HEK293 (cell line): ENCODE data around the gene IL34.

Source experiments
- GLI2 ChIP-seq: fragments of 450-650 bp; formaldehyde crosslinking; IDR thresholded peaks from 2 replicates; pipeline ENCODE4; 2017; ENCODE audit warnings: missing biosample characterization, missing genetic modification characterization, low read depth, borderline replicate concordance
- MYNN ChIP-seq: fragments of 450-650 bp; formaldehyde crosslinking; IDR thresholded peaks from 2 replicates; pipeline ENCODE4 v1.5.1; 2016; ENCODE audit warnings: missing biosample characterization, missing genetic modification characterization, borderline replicate concordance
- TRIM28 ChIP-seq: IDR thresholded peaks from 2 replicates; pipeline ENCODE4 v1.6.1; 2011; ENCODE audit warnings: low read length, control low read depth, borderline replicate concordance
- TSHZ1 ChIP-seq: fragments of 450-650 bp; formaldehyde crosslinking; IDR thresholded peaks from 2 replicates; pipeline ENCODE4 v1.5.1; 2016; ENCODE audit warnings: missing biosample characterization, missing genetic modification characterization, borderline replicate concordance
- ZBTB8A ChIP-seq: fragments of 450-650 bp; formaldehyde crosslinking; IDR thresholded peaks from 2 replicates; pipeline ENCODE4 v1.5.1; 2016; ENCODE audit warnings: missing biosample characterization, missing genetic modification characterization
- ZNF394 ChIP-seq: fragments of 450-650 bp; formaldehyde crosslinking; IDR thresholded peaks from 2 replicates; pipeline ENCODE4 v1.5.1; 2016; ENCODE audit warnings: missing biosample characterization, missing genetic modification characterization, mild to moderate bottlenecking, moderate library complexity, borderline replicate concordance
- ZNF555 ChIP-seq: fragments of 450-650 bp; formaldehyde crosslinking; conservative IDR thresholded peaks from 2 replicates; pipeline ENCODE4 v1.5.1; 2017; ENCODE audit warnings: missing biosample characterization, mild to moderate bottlenecking, missing genetic modification characterization, inconsistent platforms
- ZNF660 ChIP-seq: fragments of 450-650 bp; IDR thresholded peaks from 2 replicates; pipeline ENCODE4 v1.5.1; 2018; ENCODE audit warnings: missing biosample characterization, mild to moderate bottlenecking, missing genetic modification characterization
- ZNF670 ChIP-seq: fragments of 450-650 bp; formaldehyde crosslinking; IDR thresholded peaks from 2 replicates; pipeline ENCODE4 v1.5.1; 2016; ENCODE audit warnings: missing biosample characterization, missing genetic modification characterization, low read depth
- ZNF704 ChIP-seq: fragments of 450-650 bp; formaldehyde crosslinking; IDR thresholded peaks from 2 replicates; pipeline ENCODE4 v1.5.1; 2016; ENCODE audit warnings: missing biosample characterization, missing genetic modification characterization
- TF ChIP-seq, protein P1 (sequence below): fragments of 450-650 bp; formaldehyde crosslinking; IDR thresholded peaks from 2 replicates; pipeline ENCODE4 v1.5.1; 2016; ENCODE audit warnings: missing biosample characterization, missing genetic modification characterization
- TF ChIP-seq, protein P2 (sequence below): fragments of 450-650 bp; formaldehyde crosslinking; IDR thresholded peaks from 2 replicates; pipeline ENCODE4 v1.5.1; 2016; ENCODE audit warnings: missing biosample characterization, missing genetic modification characterization
- TF ChIP-seq, protein P3 (sequence below): fragments of 450-650 bp; formaldehyde crosslinking; IDR thresholded peaks from 2 replicates; pipeline ENCODE4 v1.5.1; 2016; ENCODE audit warnings: missing biosample characterization, missing genetic modification characterization

DNA sequence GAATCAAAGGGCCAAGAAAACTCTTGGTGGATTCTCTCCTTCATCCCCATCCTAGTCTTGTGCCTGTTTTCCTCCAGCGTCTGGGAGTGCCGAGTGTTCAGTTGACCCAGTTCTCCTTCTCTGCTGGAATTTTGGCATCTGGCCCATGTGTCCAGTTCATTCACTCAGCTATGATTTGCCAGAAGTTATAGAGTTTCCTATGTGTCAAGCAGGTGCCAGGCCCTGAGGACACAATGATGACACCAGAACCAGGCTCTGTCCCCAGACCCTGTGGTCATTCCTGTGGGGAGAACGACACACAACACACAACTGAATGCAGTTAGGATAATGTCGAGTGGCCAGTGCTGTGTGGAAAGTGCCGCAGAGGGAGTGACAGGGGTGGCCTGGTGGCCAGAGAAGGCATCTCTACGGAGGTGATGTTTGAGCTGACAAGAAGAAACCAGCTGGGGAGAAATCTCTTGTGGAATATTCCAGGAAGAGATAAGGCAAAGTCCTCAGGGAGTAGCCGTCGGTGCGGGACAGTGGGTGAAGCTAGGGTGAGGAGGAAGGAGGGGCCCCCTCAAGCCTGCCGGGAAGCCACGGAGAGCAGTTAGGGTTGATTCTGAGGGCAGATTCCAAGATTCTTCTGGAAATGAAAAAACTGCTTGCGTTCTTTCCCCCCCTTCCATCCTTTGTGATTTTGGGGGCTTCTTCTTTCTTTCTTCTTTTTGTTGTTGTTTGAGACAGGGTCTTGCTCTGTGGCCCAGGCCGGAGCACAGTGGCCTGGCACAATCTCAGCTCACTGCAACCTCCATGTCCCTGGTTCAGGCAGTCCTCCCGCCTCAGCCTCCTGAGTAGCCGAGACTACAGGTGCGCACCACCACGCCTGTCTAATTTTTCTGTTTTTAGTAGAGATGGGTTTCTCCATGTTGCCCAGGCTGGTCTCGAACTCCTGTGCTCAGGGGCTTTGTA, 35.8 kb upstream of the IL34 start:
- TF ChIP-seq, protein P1, sequence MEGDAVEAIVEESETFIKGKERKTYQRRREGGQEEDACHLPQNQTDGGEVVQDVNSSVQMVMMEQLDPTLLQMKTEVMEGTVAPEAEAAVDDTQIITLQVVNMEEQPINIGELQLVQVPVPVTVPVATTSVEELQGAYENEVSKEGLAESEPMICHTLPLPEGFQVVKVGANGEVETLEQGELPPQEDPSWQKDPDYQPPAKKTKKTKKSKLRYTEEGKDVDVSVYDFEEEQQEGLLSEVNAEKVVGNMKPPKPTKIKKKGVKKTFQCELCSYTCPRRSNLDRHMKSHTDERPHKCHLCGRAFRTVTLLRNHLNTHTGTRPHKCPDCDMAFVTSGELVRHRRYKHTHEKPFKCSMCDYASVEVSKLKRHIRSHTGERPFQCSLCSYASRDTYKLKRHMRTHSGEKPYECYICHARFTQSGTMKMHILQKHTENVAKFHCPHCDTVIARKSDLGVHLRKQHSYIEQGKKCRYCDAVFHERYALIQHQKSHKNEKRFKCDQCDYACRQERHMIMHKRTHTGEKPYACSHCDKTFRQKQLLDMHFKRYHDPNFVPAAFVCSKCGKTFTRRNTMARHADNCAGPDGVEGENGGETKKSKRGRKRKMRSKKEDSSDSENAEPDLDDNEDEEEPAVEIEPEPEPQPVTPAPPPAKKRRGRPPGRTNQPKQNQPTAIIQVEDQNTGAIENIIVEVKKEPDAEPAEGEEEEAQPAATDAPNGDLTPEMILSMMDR (tag by site-specific recombination): no peak
- no peak for TF ChIP-seq GLI2 (tag by site-specific recombination)
- TF ChIP-seq ZBTB8A: no peak
- no peak for TF ChIP-seq ZNF660 (tag by site-specific recombination)
- TF ChIP-seq TSHZ1 (tag by site-specific recombination): no peak
- no peak for TF ChIP-seq ZNF394
- no peak for TF ChIP-seq ZNF704 (tag by site-specific recombination)
- TF ChIP-seq TRIM28: no peak
- no peak for TF ChIP-seq ZNF670
- no peak for TF ChIP-seq MYNN
- TF ChIP-seq ZNF555: no peak
- TF ChIP-seq, protein P2, sequence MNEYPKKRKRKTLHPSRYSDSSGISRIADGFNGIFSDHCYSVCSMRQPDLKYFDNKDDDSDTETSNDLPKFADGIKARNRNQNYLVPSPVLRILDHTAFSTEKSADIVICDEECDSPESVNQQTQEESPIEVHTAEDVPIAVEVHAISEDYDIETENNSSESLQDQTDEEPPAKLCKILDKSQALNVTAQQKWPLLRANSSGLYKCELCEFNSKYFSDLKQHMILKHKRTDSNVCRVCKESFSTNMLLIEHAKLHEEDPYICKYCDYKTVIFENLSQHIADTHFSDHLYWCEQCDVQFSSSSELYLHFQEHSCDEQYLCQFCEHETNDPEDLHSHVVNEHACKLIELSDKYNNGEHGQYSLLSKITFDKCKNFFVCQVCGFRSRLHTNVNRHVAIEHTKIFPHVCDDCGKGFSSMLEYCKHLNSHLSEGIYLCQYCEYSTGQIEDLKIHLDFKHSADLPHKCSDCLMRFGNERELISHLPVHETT (tag by site-specific recombination): no peak
- TF ChIP-seq, protein P3, sequence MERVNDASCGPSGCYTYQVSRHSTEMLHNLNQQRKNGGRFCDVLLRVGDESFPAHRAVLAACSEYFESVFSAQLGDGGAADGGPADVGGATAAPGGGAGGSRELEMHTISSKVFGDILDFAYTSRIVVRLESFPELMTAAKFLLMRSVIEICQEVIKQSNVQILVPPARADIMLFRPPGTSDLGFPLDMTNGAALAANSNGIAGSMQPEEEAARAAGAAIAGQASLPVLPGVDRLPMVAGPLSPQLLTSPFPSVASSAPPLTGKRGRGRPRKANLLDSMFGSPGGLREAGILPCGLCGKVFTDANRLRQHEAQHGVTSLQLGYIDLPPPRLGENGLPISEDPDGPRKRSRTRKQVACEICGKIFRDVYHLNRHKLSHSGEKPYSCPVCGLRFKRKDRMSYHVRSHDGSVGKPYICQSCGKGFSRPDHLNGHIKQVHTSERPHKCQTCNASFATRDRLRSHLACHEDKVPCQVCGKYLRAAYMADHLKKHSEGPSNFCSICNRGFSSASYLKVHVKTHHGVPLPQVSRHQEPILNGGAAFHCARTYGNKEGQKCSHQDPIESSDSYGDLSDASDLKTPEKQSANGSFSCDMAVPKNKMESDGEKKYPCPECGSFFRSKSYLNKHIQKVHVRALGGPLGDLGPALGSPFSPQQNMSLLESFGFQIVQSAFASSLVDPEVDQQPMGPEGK (tag by site-specific recombination): no peak
